ENCODE results near the gene TCF7L1. TPM values are rescaled to one million over a fixed set of nuclear protein-coding genes. Genes with fewer than 3 reads are reported as not detected.

Gene TCF7L1
- total RNA-seq, 1 experiment from 2014 or later, result 30.4 TPM

- Histone ChIP-seq H3K36me3 (ENCODE audit: control insufficient read depth, insufficient read depth, low read length) (no peaks in the 10 kb centered on the region), H3K27me3 (ENCODE audit: control insufficient read depth, insufficient read depth, low read length) (no peaks in the 10 kb centered on the region), H3K4me1 (ENCODE audit: control insufficient read depth, insufficient read depth, low read length) (no peaks in the 10 kb centered on the region), H3K27ac (ENCODE audit: low read length) (no peak overlapping the region), H3K4me3 (ENCODE audit: low read depth in 2 of 2, low read length in 2 of 2) (no peak overlapping the region), H3K9me3 (ENCODE audit: control insufficient read depth, insufficient read depth, low read depth, low read length) (no peaks in the 10 kb centered on the region)
- CTCF ChIA-PET, result no interaction called here
- intact Hi-C loops (cut with micrococcal nuclease; ENCODE audit: unreplicated experiment) (no loop called here), in situ Hi-C loops (cut with HindIII; ENCODE audit: low pct_unique_long_range_greater_than_20kb, low sequenced_read_pairs) (no loop called here)
- POLR2A ChIA-PET, result no interaction called here
- TF ChIP-seq SIN3A (IDR thresholded peaks at IDR 0.05; ENCODE audit: borderline replicate concordance, insufficient read depth, low read depth, low read length) (no peak), TCF7L2 (IDR thresholded peaks at IDR 0.05; ENCODE audit: low read depth, low read length) (no peak), POLR2AphosphoS5 (IDR thresholded peaks at IDR 0.05; ENCODE audit: low read depth, low read length) (no peak)
- BruUV-seq (replicated peaks), result no TSS peak
- no peak for DNase-seq (ENCODE audit: low read depth, low spot score)
- no peak for ATAC-seq
These were observed 102.1 kb downstream of the TCF7L1 start for GRCh38 chr2:85235281-85235680.

GRCh38 chr2:85236084-85236483 is 102.9 kb downstream of the TCF7L1 start:
- CTCF ChIA-PET, result no interaction called here
- in situ Hi-C loops (cut with HindIII; ENCODE audit: low pct_unique_long_range_greater_than_20kb, low sequenced_read_pairs), result no loop called here
- intact Hi-C loops (cut with micrococcal nuclease; ENCODE audit: unreplicated experiment), result no loop called here
- no peak for ATAC-seq
- H3K27ac ChIP-seq (ENCODE audit: low read length), result no peak overlapping the region
- H3K4me1 ChIP-seq (ENCODE audit: control insufficient read depth, insufficient read depth, low read length), result no peaks in the 10 kb centered on the region; the same call in 1 of the 2 replicates
- BruUV-seq (replicated peaks), result no TSS peak
- no peaks in the 10 kb centered on the region for H3K36me3 ChIP-seq (ENCODE audit: control insufficient read depth, insufficient read depth, low read length)
- no peak for TF ChIP-seq CTCF (IDR thresholded peaks at IDR 0.05)
- TF ChIP-seq TCF7L2 (IDR thresholded peaks at IDR 0.05; ENCODE audit: low read depth, low read length), result no peak
- TF ChIP-seq SIN3A (IDR thresholded peaks at IDR 0.05; ENCODE audit: borderline replicate concordance, insufficient read depth, low read depth, low read length), result no peak
- TF ChIP-seq REST (IDR thresholded peaks at IDR 0.05; ENCODE audit: insufficient read depth in 1 of 2, low read depth in 2 of 2, low read length in 1 of 2), result no peak
- TF ChIP-seq POLR2AphosphoS5 (IDR thresholded peaks at IDR 0.05; ENCODE audit: low read depth, low read length), result no peak
- no peaks in the 10 kb centered on the region for H3K27me3 ChIP-seq (ENCODE audit: control insufficient read depth, insufficient read depth, low read length)
- no peak overlapping the region for H3K4me3 ChIP-seq (ENCODE audit: low read depth in 2 of 2, low read length in 2 of 2)
- H3K9me3 ChIP-seq (ENCODE audit: control insufficient read depth, insufficient read depth, low read depth, low read length), result no peaks in the 10 kb centered on the region
- POLR2A ChIA-PET, result no interaction called here
- DNase-seq (ENCODE audit: low read depth, low spot score), result no peak

- Histone ChIP-seq H3K27ac (ENCODE audit: low read length) (no peak overlapping the region), H3K9me3 (ENCODE audit: control insufficient read depth, insufficient read depth, low read depth, low read length) (no peaks in the 10 kb centered on the region), H3K36me3 (ENCODE audit: control insufficient read depth, insufficient read depth, low read length) (no peaks in the 10 kb centered on the region), H3K27me3 (ENCODE audit: control insufficient read depth, insufficient read depth, low read length) (no peaks in the 10 kb centered on the region), H3K4me3 (ENCODE audit: low read depth in 2 of 2, low read length in 2 of 2) (no peak overlapping the region), H3K4me1 (ENCODE audit: control insufficient read depth, insufficient read depth, low read length) (peaks cover 9% of the 10 kb centered on the region)
- TF ChIP-seq POLR2AphosphoS5 (IDR thresholded peaks at IDR 0.05; ENCODE audit: low read depth, low read length), result no peak
- no peak for TF ChIP-seq SIN3A (IDR thresholded peaks at IDR 0.05; ENCODE audit: borderline replicate concordance, insufficient read depth, low read depth, low read length)
- TF ChIP-seq CTCF (IDR thresholded peaks at IDR 0.05), result no peak
- DNase-seq (ENCODE audit: low read depth, low spot score) (no peak), ATAC-seq (no peak)
- CTCF ChIA-PET, result no interaction called here
- POLR2A ChIA-PET, result no interaction called here
- in situ Hi-C loops (cut with HindIII; ENCODE audit: low pct_unique_long_range_greater_than_20kb, low sequenced_read_pairs), result no loop called here
- intact Hi-C loops (cut with micrococcal nuclease; ENCODE audit: unreplicated experiment), result no loop called here
- no TSS peak for BruUV-seq (replicated peaks)
These were observed 104.8 kb downstream of the TCF7L1 start for GRCh38 chr2:85237849-85238565.

Data from Panc1 (cell line).